Esophagus squamous epithelium (tissue), 4 donors: Measurements from ENCODE around the gene PRKACB.

Source experiments
- CTCF ChIP-seq, 6 experiments: fragments of 450-650 bp in 4 of 6; fragments of 200-600 bp in 2 of 6; sonication (generic) in 2 of 6; IDR thresholded peaks; one replicate each; pipeline ENCODE4 v1.5.1; 2016 to 2019; ENCODE audit warnings: antibody characterized with exemption in 6 of 6, mild to moderate bottlenecking in 4 of 6, moderate library complexity in 4 of 6
- POLR2A ChIP-seq, 4 donors: fragments of 450-650 bp; IDR thresholded peaks; one replicate each; pipeline ENCODE4 v1.6.1; 2017; ENCODE audit warnings: antibody characterized with exemption in 4 of 4, mild to moderate bottlenecking in 4 of 4, moderate library complexity in 3 of 4

- TF ChIP-seq POLR2A (IDR thresholded peaks at IDR 0.05) = no peak
- TF ChIP-seq CTCF (IDR thresholded peaks at IDR 0.05) = no peak
Observed at GRCh38 chr1:84269306-84269705, 125.2 kb downstream of the PRKACB start.
